Smooth muscle cell (in vitro differentiated cells): ENCODE results near the gene POR. TPM values are rescaled to one million over a fixed set of nuclear protein-coding genes. Genes with fewer than 3 reads are reported as not detected.

Source experiments
- DNase-seq: peaks from one replicate; lab custom pipeline; 2025; ENCODE audit not compliant: unreplicated experiment; lab: John Stamatoyannopoulos, UW
- H2AFZ ChIP-seq: fragments of 200-600 bp; sonication (generic); 2 replicates; pipeline ENCODE4 v1.6.0; 2016; ENCODE audit warnings: antibody characterized with exemption, low read depth, mild to moderate bottlenecking
- H3F3A ChIP-seq: fragments of 200-600 bp; sonication (generic); 2 replicates; pipeline ENCODE4 v1.6.0; 2017; ENCODE audit warnings: antibody characterized with exemption, low read depth
- H3K27ac ChIP-seq: fragments of 200-600 bp; sonication (generic); 2 replicates; pipeline ENCODE4 v1.5.1; 2016; ENCODE audit warnings: low read depth, mild to moderate bottlenecking
- H3K27me3 ChIP-seq: fragments of 200-600 bp; sonication (generic); 2 replicates; pipeline ENCODE4 v1.6.1; 2016; ENCODE audit warnings: low read depth, mild to moderate bottlenecking
- H3K36me3 ChIP-seq: fragments of 200-600 bp; sonication (generic); 2 replicates; pipeline ENCODE4 v1.5.1; 2016; ENCODE audit warnings: low read depth
- H3K4me1 ChIP-seq: fragments of 200-600 bp; sonication (generic); 2 replicates; pipeline ENCODE4 v1.5.1; 2016; ENCODE audit warnings: low read depth
- H3K4me2 ChIP-seq: fragments of 200-600 bp; sonication (generic); 2 replicates; pipeline ENCODE4 v1.6.0; 2016; ENCODE audit warnings: mild to moderate bottlenecking
- H3K4me3 ChIP-seq: fragments of 200-600 bp; sonication (generic); 2 replicates; pipeline ENCODE4 v1.5.1; 2016; ENCODE audit warnings: mild to moderate bottlenecking
- H3K79me2 ChIP-seq: fragments of 200-600 bp; sonication (generic); 2 replicates; pipeline ENCODE4 v1.6.0; 2016; ENCODE audit warnings: low read depth, mild to moderate bottlenecking
- H3K9ac ChIP-seq: fragments of 200-600 bp; sonication (generic); 2 replicates; pipeline ENCODE4 v1.6.0; 2016; ENCODE audit warnings: low read depth
- H3K9me3 ChIP-seq: fragments of 200-600 bp; sonication (generic); replicated peaks from 2 replicates; pipeline ENCODE4 v1.5.1; 2016; ENCODE audit warnings: low read depth
- H4K20me1 ChIP-seq: fragments of 200-600 bp; sonication (generic); 2 replicates; pipeline ENCODE4 v1.6.0; 2016; ENCODE audit warnings: low read depth
- WGBS: methylation state at CpG from one replicate; pipeline ENCODE4 v1.1.7; 2016; ENCODE audit warnings: low lambda C conversion rate; 5-methylcytosine and 5-hydroxymethylcytosine counted together
- polyA plus RNA-seq: library from polyadenylated mRNA; unstranded; fragments of >200 nt; fragmentation: Nextera tagmentation; extraction: Ambion mirVana; gene quantifications from 2 replicates; pipeline ENCODE4 v1.2.1, GENCODE V29; 2016
- total RNA-seq: library from RNA; depleted of rRNA; stranded (reverse); fragments of >200 nt; gene quantifications from 2 replicates; pipeline ENCODE4 v1.2.3, GENCODE V29; 2014
- TF ChIP-seq, protein P1 (sequence below): fragments of 200-600 bp; sonication (generic); IDR thresholded peaks from 2 replicates; pipeline ENCODE4 v1.5.1; 2017; ENCODE audit warnings: borderline replicate concordance, mild to moderate bottlenecking, antibody characterized with exemption; ENCODE audit not compliant: insufficient read depth, poor library complexity, severe bottlenecking

The POR gene
- total and polyA plus RNA-seq, 2 experiments from 2014 or later = 46.7 to 52.7 TPM

DNA sequence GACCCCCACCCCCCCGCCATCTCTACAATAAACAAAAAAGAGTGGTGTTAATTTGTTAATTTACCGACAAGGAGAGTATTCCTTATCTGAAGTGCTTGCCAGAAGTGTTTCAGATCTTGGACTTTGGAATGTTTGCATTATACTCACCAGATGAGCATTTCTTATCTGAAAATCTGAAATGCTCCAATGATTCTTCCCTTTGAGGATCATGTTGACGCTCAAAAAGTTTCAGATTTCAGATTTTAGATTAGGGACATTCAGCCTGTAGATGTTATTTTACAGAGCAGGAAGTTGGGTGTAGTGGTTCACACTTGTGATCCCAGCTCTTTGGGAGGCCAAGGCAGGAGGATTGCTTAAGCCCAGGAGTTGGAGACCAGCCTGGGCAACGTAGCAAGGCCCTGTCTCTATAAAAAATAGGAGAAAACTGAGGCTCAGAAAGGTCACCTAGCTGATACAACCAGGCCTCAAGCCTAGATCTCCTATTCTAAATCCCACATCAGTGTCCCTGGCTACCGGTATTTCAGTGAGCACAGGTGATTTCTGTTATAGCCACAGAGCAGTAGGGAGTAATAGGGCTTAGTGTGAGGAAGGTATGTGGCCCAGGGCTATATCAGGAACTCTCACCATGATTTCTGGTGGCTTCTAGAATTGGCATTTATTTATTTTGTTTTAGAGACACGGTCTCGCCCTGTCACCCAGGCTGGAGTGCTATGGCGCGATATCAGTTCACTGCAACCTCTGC, 44.0 kb downstream of the POR start:
- Histone ChIP-seq H2AFZ (no peak overlapping the region), H3K36me3 (no peaks in the 10 kb centered on the region), H4K20me1 (no peaks in the 10 kb centered on the region), H3K27ac (no peak overlapping the region), H3F3A (no peaks in the 10 kb centered on the region), H3K4me2 (no peak overlapping the region), H3K9ac (no peak overlapping the region), H3K27me3 (no peaks in the 10 kb centered on the region), H3K4me3 (no peak overlapping the region), H3K79me2 (no peaks in the 10 kb centered on the region), H3K4me1 (peaks cover 14% of the 10 kb centered on the region), H3K9me3 (no peaks in the 10 kb centered on the region)
- no peak for DNase-seq
- TF ChIP-seq, protein P1, sequence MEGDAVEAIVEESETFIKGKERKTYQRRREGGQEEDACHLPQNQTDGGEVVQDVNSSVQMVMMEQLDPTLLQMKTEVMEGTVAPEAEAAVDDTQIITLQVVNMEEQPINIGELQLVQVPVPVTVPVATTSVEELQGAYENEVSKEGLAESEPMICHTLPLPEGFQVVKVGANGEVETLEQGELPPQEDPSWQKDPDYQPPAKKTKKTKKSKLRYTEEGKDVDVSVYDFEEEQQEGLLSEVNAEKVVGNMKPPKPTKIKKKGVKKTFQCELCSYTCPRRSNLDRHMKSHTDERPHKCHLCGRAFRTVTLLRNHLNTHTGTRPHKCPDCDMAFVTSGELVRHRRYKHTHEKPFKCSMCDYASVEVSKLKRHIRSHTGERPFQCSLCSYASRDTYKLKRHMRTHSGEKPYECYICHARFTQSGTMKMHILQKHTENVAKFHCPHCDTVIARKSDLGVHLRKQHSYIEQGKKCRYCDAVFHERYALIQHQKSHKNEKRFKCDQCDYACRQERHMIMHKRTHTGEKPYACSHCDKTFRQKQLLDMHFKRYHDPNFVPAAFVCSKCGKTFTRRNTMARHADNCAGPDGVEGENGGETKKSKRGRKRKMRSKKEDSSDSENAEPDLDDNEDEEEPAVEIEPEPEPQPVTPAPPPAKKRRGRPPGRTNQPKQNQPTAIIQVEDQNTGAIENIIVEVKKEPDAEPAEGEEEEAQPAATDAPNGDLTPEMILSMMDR = no peak
- WGBS = 87% methylated on average over 9 of the region's 9 CpGs

DNA sequence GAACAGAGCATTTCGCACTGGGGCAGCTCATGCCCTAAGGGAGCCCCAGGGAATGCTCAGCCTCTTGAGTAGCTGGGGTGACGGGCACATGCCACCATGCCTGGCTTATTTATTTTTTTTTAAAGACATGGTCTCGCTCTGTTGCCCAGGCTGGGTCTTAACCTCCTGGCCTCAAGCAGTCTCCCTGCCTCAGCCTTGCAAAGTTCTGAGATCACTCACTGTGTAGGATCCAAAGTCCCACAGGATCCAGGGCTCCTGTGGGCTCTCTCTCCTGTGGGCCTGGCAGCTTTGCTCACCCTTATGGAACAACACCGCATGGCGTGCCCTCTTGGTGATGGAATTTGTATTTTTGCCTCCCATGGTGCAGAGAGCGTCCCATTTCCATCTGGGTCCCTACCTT, 45.4 kb downstream of the POR start:
- Histone ChIP-seq H3K36me3 (no peaks in the 10 kb centered on the region), H3K27ac (no peak overlapping the region), H3K27me3 (no peaks in the 10 kb centered on the region), H3F3A (no peaks in the 10 kb centered on the region), H3K9me3 (no peaks in the 10 kb centered on the region), H3K4me1 (peaks cover 14% of the 10 kb centered on the region), H3K9ac (no peak overlapping the region), H3K4me2 (no peak overlapping the region), H3K4me3 (no peak overlapping the region), H2AFZ (no peak overlapping the region), H3K79me2 (no peaks in the 10 kb centered on the region), H4K20me1 (no peaks in the 10 kb centered on the region)
- TF ChIP-seq, protein P1 = no peak
- DNase-seq = no peak
- 96% methylated on average over 6 of the region's 6 CpGs for WGBS

DNA sequence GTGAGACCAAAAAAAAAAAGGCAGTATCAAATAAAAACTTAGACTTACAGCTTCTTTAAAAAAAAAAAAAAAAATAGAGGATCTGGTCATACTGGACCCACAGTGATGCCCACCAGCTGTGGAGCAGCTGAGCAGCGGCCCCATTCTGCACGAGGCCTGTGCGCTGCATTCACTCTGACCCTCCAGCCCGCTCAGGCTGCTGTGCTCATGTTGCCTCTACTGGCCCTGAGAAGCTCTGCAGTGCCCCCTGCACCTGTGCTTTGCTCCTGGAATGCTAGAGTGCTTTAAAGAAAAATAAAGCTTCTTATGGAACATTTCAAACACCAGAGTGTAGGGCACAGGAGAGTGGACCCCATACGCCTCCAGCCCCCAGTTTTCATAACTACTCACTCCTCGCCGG, 46.3 kb downstream of the POR start:
- H3K27me3 ChIP-seq = no peaks in the 10 kb centered on the region
- H3K9ac ChIP-seq = no peak overlapping the region
- no peaks in the 10 kb centered on the region for H3K36me3 ChIP-seq
- H3K4me3 ChIP-seq = no peak overlapping the region
- no peak overlapping the region for H2AFZ ChIP-seq
- no peaks in the 10 kb centered on the region for H3K79me2 ChIP-seq
- peaks cover 14% of the 10 kb centered on the region for H3K4me1 ChIP-seq
- H3F3A ChIP-seq = no peaks in the 10 kb centered on the region
- H4K20me1 ChIP-seq = no peaks in the 10 kb centered on the region
- 97% methylated on average over 7 of the region's 7 CpGs for WGBS
- TF ChIP-seq, protein P1 = no peak
- no peaks in the 10 kb centered on the region for H3K9me3 ChIP-seq
- H3K4me2 ChIP-seq = no peak overlapping the region
- no peak for DNase-seq
- H3K27ac ChIP-seq = no peak overlapping the region
